Vagina (tissue), 2 donors: ENCODE measurements around the gene TBX1. TPM values are rescaled to one million over a fixed set of nuclear protein-coding genes. Genes with fewer than 3 reads are reported as not detected.

ENCODE experiments used
- DNase-seq, 2 donors: peaks; one replicate each; pipeline ENCODE4 v3.0.0-alpha.2; 2017; ENCODE audit errors: extremely low spot score in 2 of 2
- H3K27ac ChIP-seq: fragments of 200-600 bp; sonication (generic); one replicate; pipeline ENCODE4 v1.5.1; 2019
- H3K27me3 ChIP-seq: fragments of 200-600 bp; sonication (generic); one replicate; pipeline ENCODE4 v1.5.1; 2019
- H3K36me3 ChIP-seq, 2 donors: fragments of 200-600 bp; sonication (generic); one replicate each; pipeline ENCODE4 v1.5.1; 2017 to 2019
- H3K4me1 ChIP-seq: fragments of 200-600 bp; sonication (generic); one replicate; pipeline ENCODE4 v1.5.1; 2019
- H3K4me3 ChIP-seq, 2 donors: fragments of 200-600 bp; sonication (generic); 1 replicate in 1 of 2; 2 replicates in 1 of 2; pipeline ENCODE4 v1.5.1; 2016 to 2019
- H3K9me3 ChIP-seq: fragments of 200-600 bp; sonication (generic); one replicate; pipeline ENCODE4 v1.5.1; 2019
- POLR2A ChIP-seq, 2 donors: fragments of 450-650 bp; IDR thresholded peaks; one replicate each; pipeline ENCODE4 v1.6.1; 2017; ENCODE audit warnings: antibody characterized with exemption in 2 of 2, mild to moderate bottlenecking in 2 of 2, moderate library complexity in 2 of 2
- POLR2AphosphoS5 ChIP-seq, 2 donors: sonication (generic); formaldehyde crosslinking; IDR thresholded peaks; one replicate each; pipeline ENCODE4 v1.9.0; 2017; ENCODE audit warnings: antibody characterized with exemption in 2 of 2, mild to moderate bottlenecking in 2 of 2, low read depth in 1 of 2; ENCODE audit not compliant: insufficient read depth in 1 of 2
- intact Hi-C: fragments of 100-400 bp; cut with DNase I; formaldehyde crosslinking; loops from one replicate; pipeline ENCODE4 v1.15.1; 2023
- total RNA-seq: library from RNA; depleted of rRNA; stranded (reverse); fragments of >200 nt; gene quantifications from one replicate; pipeline ENCODE4 v1.2.3, GENCODE V29; 2016
- TF ChIP-seq, protein P1 (sequence below), 3 experiments: fragments of 450-650 bp in 2 of 3; fragments of 200-600 bp in 1 of 3; sonication (generic) in 1 of 3; IDR thresholded peaks; one replicate each; pipeline ENCODE4 v1.5.1; 2017 to 2019; ENCODE audit warnings: antibody characterized with exemption in 3 of 3, mild to moderate bottlenecking in 2 of 3, moderate library complexity in 2 of 3

TBX1 gene
- total RNA-seq, 1 donor from 2014 or later, result 7.1 TPM

DNA sequence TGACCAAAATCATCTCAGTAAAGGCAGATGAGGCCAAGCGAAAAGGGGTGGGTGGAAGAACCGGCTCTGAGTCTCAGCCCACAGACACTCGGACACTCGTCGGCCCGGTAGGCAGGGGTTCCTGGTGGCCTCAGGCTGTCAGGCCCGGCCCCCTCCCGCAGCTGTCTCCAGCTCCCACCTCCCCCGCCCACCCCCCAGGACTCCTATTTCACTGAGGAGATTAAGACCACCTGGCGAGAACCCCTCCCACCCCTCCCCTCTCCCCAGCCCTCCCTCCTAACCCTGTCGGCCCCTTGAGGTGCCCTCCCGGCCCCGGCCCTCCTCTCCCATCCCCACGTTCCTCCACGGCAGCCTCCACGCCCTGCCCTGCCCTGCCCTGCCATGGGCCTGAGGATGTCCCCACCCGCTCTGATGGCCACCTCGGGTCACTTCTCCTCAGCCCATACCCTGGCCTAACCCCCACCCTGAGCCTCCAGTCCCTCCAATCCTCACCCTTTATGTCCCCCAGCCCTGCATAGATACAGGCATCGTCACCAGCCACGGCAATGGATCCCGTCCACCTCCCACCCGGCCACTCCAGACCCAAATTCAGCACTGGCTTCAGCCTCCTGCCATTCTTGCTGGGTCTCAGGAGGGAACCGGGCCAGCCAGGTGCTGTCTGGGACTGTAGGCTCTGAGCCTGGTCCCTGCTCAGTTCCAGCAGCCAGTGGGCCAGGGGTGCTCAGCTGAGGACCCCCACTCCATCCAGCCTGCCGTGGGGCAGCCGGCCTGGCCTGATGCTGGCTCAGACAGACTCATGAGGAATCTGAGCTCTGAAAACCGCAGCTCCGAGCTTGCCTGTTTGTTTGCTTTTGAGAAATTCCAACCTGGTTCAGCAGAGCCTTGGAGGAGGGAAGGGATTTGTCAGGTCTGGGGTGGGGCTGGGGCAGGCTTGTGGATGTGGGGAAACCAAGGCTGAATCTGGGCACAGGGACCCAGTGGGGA lies 9.8 kb upstream of the TBX1 start:
- Histone ChIP-seq H3K27ac (no peak overlapping the region), H3K27me3 (peaks cover 6% of the 10 kb centered on the region), H3K4me1 (peaks cover 12% of the 10 kb centered on the region), H3K9me3 (no peaks in the 10 kb centered on the region), H3K4me3 (no peak overlapping the region), H3K36me3 (no peaks in the 10 kb centered on the region)
- no peak for DNase-seq
- TF ChIP-seq POLR2A (IDR thresholded peaks at IDR 0.05) (no peak), POLR2AphosphoS5 (IDR thresholded peaks at IDR 0.05; ENCODE audit: insufficient read depth in 1 of 2, low read depth in 1 of 2) (no peak)
- TF ChIP-seq, protein P1, sequence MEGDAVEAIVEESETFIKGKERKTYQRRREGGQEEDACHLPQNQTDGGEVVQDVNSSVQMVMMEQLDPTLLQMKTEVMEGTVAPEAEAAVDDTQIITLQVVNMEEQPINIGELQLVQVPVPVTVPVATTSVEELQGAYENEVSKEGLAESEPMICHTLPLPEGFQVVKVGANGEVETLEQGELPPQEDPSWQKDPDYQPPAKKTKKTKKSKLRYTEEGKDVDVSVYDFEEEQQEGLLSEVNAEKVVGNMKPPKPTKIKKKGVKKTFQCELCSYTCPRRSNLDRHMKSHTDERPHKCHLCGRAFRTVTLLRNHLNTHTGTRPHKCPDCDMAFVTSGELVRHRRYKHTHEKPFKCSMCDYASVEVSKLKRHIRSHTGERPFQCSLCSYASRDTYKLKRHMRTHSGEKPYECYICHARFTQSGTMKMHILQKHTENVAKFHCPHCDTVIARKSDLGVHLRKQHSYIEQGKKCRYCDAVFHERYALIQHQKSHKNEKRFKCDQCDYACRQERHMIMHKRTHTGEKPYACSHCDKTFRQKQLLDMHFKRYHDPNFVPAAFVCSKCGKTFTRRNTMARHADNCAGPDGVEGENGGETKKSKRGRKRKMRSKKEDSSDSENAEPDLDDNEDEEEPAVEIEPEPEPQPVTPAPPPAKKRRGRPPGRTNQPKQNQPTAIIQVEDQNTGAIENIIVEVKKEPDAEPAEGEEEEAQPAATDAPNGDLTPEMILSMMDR (IDR thresholded peaks at IDR 0.05), result no peak
- intact Hi-C loops, result no loop called here

DNA sequence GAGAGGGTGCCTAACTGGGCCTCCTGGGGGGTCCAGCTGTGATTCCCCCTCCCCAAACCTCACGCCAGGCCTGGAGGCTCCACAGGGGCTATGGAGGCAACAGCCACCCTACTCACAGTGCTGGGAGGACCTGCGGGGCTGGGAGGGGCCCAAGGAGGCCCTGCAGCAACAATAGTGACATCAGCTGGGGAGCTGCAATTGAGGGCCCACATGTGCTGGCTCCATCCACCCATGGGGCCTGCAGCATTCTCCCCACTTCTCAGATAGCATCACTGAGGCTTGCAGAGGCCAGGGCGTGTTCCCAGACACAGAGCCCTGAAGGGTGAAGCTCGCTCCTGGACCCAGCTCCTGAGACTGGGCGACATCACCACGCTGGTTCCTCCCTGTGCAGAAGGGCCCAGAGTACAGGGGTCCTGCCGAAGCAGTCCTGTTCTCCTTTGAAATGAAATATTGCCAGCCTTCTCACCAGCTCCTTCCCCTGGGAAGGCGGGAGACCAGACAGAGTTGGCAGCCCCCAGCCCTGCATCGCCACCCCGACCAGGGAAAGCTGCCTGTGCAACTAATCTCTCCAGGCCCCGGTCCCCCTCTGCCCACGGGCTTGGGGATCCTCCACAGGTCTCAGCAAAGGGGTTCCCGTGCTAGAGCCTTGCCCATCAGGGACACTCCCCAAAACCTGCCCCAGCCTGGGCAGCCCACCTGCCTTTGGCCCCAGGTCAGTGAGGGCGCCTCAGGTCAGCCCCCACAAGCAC lies 8.9 kb upstream of the TBX1 start:
- H3K9me3 ChIP-seq, result no peaks in the 10 kb centered on the region
- no peak for DNase-seq
- no peak overlapping the region for H3K27ac ChIP-seq
- peaks cover 20% of the 10 kb centered on the region for H3K4me1 ChIP-seq
- no peaks in the 10 kb centered on the region for H3K36me3 ChIP-seq
- TF ChIP-seq POLR2AphosphoS5 (IDR thresholded peaks at IDR 0.05; ENCODE audit: insufficient read depth in 1 of 2, low read depth in 1 of 2), result no peak
- no peak for TF ChIP-seq POLR2A (IDR thresholded peaks at IDR 0.05)
- TF ChIP-seq, protein P1 (IDR thresholded peaks at IDR 0.05), result no peak
- intact Hi-C loops, result no loop called here
- H3K27me3 ChIP-seq, result peaks cover 9% of the 10 kb centered on the region
- H3K4me3 ChIP-seq, result no peak overlapping the region

DNA sequence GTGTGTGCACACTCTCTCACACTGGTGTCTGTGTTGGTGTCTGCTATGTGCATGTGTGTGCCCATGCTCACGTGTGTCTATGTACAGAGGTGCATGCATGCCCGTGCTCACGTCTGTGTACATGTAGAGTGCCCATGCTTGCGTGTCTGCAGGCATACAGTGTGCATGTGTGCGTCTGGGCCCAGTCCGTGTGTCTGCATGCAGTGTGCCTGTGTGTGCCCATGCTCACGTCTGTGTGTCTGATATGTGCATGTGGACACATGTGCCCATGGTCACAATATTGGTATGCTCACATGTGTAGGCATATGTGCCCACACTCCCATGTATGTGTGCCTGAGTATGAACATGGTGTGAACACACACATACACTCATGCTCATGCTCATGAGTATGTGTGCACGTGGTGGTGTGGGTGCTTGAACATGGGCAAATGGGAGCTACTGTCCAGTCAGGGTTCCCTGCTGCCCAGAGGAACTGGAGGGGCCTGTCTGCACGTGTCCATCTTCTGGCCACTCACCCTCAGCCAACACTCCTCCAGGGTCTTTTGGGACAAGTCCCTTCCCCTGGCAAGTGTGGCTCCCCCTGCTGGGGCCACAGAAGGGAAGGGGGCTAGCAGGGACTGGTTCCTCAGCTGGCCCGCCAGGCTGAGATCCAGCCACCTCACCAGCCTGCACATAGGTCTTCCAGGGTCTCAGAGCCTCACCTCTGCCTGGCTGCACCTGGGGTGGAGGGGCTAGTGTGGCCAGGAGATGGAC lies 7.3 kb upstream of the TBX1 start:
- intact Hi-C loops, result no loop called here
- H3K4me1 ChIP-seq, result peaks cover 29% of the 10 kb centered on the region
- no peaks in the 10 kb centered on the region for H3K9me3 ChIP-seq
- no peak for DNase-seq
- no peak overlapping the region for H3K27ac ChIP-seq
- peaks cover 9% of the 10 kb centered on the region for H3K27me3 ChIP-seq
- TF ChIP-seq, protein P1 (IDR thresholded peaks at IDR 0.05), result no peak
- TF ChIP-seq POLR2A (IDR thresholded peaks at IDR 0.05) (no peak), POLR2AphosphoS5 (IDR thresholded peaks at IDR 0.05; ENCODE audit: insufficient read depth in 1 of 2, low read depth in 1 of 2) (no peak)
- no peaks in the 10 kb centered on the region for H3K36me3 ChIP-seq
- H3K4me3 ChIP-seq, result no peak overlapping the region

DNA sequence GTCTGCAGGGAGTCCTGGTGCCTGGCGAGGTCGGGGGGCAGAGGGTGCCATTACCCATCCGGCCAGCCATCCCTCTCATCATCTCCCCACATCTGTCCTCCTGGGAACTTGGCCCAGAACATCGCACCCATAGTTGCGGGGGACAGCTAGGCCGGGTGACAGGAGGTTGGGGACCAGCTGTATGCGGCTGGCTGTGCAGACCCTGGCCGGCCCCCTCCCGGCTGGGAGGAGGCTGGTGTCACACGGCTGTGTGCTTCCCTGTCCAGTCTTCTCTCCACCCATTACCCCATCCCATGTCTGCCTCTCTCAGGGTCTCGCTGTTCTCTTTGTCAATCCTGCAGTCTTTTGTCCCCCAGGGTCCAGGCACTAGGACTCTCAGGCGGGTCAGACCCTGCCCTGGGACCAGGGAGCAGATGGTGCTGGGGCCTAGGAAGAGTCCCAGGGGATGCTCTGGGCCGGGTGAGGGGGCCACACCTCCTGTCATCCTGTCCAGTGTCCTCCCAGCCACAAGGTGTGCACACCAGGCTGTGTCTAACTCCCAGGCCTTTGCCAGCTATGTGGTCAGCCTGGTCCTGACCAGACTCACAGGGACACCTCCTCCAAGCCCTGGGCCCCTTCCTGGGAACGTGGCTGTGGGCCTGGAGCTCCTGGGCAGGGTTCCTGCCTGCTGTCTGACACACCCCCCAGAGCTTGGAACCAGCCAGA lies 6.4 kb upstream of the TBX1 start:
- peaks cover 13% of the 10 kb centered on the region for H3K27me3 ChIP-seq
- H3K9me3 ChIP-seq, result no peaks in the 10 kb centered on the region
- intact Hi-C loops, result no loop called here
- no peaks in the 10 kb centered on the region for H3K36me3 ChIP-seq
- no peak overlapping the region for H3K4me3 ChIP-seq
- peaks cover 33% of the 10 kb centered on the region for H3K4me1 ChIP-seq
- DNase-seq, result no peak
- no peak overlapping the region for H3K27ac ChIP-seq
- TF ChIP-seq POLR2AphosphoS5 (IDR thresholded peaks at IDR 0.05; ENCODE audit: insufficient read depth in 1 of 2, low read depth in 1 of 2), result no peak
- TF ChIP-seq, protein P1 (IDR thresholded peaks at IDR 0.05), result no peak
- TF ChIP-seq POLR2A (IDR thresholded peaks at IDR 0.05), result no peak
